GM12878 (cell line): Measurements from ENCODE around the gene SLAMF8. TPM values are rescaled to one million over a fixed set of nuclear protein-coding genes. Genes with fewer than 3 reads are reported as not detected.

Source experiments
- ATAC-seq: fragments of 200-7000 bp; cut with Tn5 transposase; 3 replicates; pipeline ENCODE4 v1.9.1; 2020; ENCODE audit warnings: mild to moderate bottlenecking, moderate library complexity
- BruUV-seq: library from RNA; stranded (reverse); fragments of 400-500 nt; replicated peaks from 2 replicates; lab custom pipeline; 2021; lab: Mats Ljungman, UMichigan
- CTCF ChIA-PET: fragments of 300-600 bp; sonication (Branson Sonifier 250); formaldehyde crosslinking; extraction: SDS; loops from one replicate; lab custom pipeline; 2021; ENCODE audit warnings: inconsistent platforms; lab: Yijun Ruan, JAX
- POLR2A ChIA-PET: fragments of 350-600 bp; formaldehyde crosslinking; extraction: SDS; loops from one replicate; lab custom pipeline; 2021; ENCODE audit warnings: inconsistent platforms; lab: Charles Lee
- RAD21 ChIA-PET: fragments of 300-600 bp; sonication (Branson Sonifier 250); formaldehyde crosslinking; loops from one replicate; lab custom pipeline; 2023; ENCODE audit warnings: antibody characterized with exemption; ENCODE audit not compliant: unreplicated experiment; lab: Charles Lee
- SMC1A ChIA-PET: fragments of 300-600 bp; sonication (Branson Sonifier 250); formaldehyde crosslinking; loops from one replicate; lab custom pipeline; 2023; ENCODE audit not compliant: unreplicated experiment, uncharacterized antibody; lab: Charles Lee
- DNase-seq: peaks from one replicate; pipeline ENCODE4 v3.0.0-alpha.2; 2011; ENCODE audit warnings: low read depth, low spot score
- FAIRE-seq: peaks from 3 replicates; lab custom pipeline; 2011; peaks lifted over from hg19 to GRCh38; lab: Jason Lieb, UNC
- H2AFZ ChIP-seq: 2 replicates; pipeline ENCODE4 v1.6.0; 2011; ENCODE audit warnings: low read depth, low read length, control low read depth; ENCODE audit not compliant: control insufficient read depth
- H3K27ac ChIP-seq: 2 replicates; pipeline ENCODE4 v1.5.1; 2011; ENCODE audit warnings: control low read depth; ENCODE audit not compliant: control insufficient read depth, insufficient read depth
- H3K27me3 ChIP-seq, 2 experiments: replicated peaks in 1 of 2; 2 replicates each; pipeline versions ENCODE4 v1.6.0 to v1.6.1; 2011; ENCODE audit warnings: low read length in 1 of 2; ENCODE audit not compliant: control insufficient read depth in 2 of 2, insufficient read depth in 2 of 2
- H3K36me3 ChIP-seq, 2 experiments: 2 replicates each; pipeline ENCODE4 v1.5.1; 2011; ENCODE audit warnings: low read length in 1 of 2; ENCODE audit not compliant: control insufficient read depth in 2 of 2, insufficient read depth in 2 of 2
- H3K4me1 ChIP-seq: 2 replicates; pipeline ENCODE4 v1.6.1; 2011; ENCODE audit warnings: mild to moderate bottlenecking, low read length, moderate library complexity, mixed read lengths; ENCODE audit not compliant: control insufficient read depth, insufficient read depth
- H3K4me2 ChIP-seq: 2 replicates; pipeline ENCODE4 v1.6.0; 2011; ENCODE audit warnings: control low read depth; ENCODE audit not compliant: control insufficient read depth, insufficient read depth
- H3K4me3 ChIP-seq: fragments of 200-600 bp; sonication (generic); 2 replicates; pipeline ENCODE4 v1.5.1; 2016
- H3K79me2 ChIP-seq: 2 replicates; pipeline ENCODE4 v1.6.0; 2011; ENCODE audit warnings: low read length; ENCODE audit not compliant: control insufficient read depth, insufficient read depth
- H3K9ac ChIP-seq: 2 replicates; pipeline ENCODE4 v1.8.0; 2011; ENCODE audit warnings: low read length, control low read depth, mixed read lengths; ENCODE audit not compliant: control insufficient read depth, insufficient read depth
- H3K9me3 ChIP-seq: replicated peaks from 3 replicates; pipeline ENCODE4 v1.5.1; 2011; ENCODE audit warnings: mild to moderate bottlenecking, low read length; ENCODE audit not compliant: control insufficient read depth, insufficient read depth
- H4K20me1 ChIP-seq: 2 replicates; pipeline ENCODE4 v1.6.0; 2011; ENCODE audit not compliant: control insufficient read depth, insufficient read depth
- CBX5 ChIP-seq: sonication (generic); IDR thresholded peaks from 2 replicates; pipeline ENCODE4 v1.6.1; 2016; ENCODE audit warnings: low read depth, moderate library complexity, mild to moderate bottlenecking, inconsistent platforms
- CEBPB ChIP-seq, 2 experiments: fragments of 150-350 bp in 1 of 2; IDR thresholded peaks; 2 replicates each; pipeline ENCODE4 v1.6.1; 2012 to 2014; ENCODE audit warnings: low read depth in 2 of 2, low read length in 2 of 2, borderline replicate concordance in 1 of 2, inconsistent platforms in 1 of 2
- CREB1 ChIP-seq: IDR thresholded peaks from 2 replicates; pipeline ENCODE4 v1.6.1; 2012; ENCODE audit warnings: low read depth, mild to moderate bottlenecking, inconsistent platforms
- ESRRA ChIP-seq: IDR thresholded peaks from 2 replicates; pipeline ENCODE4 v1.6.1; 2012; ENCODE audit warnings: mild to moderate bottlenecking, low read length, improper control_type of control experiment
- FOXM1 ChIP-seq: IDR thresholded peaks from 2 replicates; pipeline ENCODE4 v1.6.1; 2012; ENCODE audit warnings: low read depth, mild to moderate bottlenecking, inconsistent platforms, low read length, moderate library complexity
- HDGF ChIP-seq: fragments of 450-650 bp; IDR thresholded peaks from 2 replicates; pipeline ENCODE4 v1.6.1; 2016; ENCODE audit warnings: antibody characterized with exemption
- JUND ChIP-seq: IDR thresholded peaks from 2 replicates; pipeline ENCODE4 v1.6.1; 2012; ENCODE audit warnings: low read depth, mild to moderate bottlenecking, low read length, improper control_type of control experiment, moderate library complexity
- MTA3 ChIP-seq: IDR thresholded peaks from 2 replicates; pipeline ENCODE4 v1.6.1; 2012; ENCODE audit warnings: low read length, inconsistent platforms, borderline replicate concordance
- NFYB ChIP-seq: IDR thresholded peaks from 2 replicates; pipeline ENCODE4 v1.6.1; 2011; ENCODE audit warnings: low read depth, mild to moderate bottlenecking, low read length, improper control_type of control experiment, moderate library complexity; ENCODE audit not compliant: insufficient read depth
- POU2F2 ChIP-seq: IDR thresholded peaks from 3 replicates; pipeline ENCODE4 v1.6.1; 2011; ENCODE audit warnings: low read depth, mild to moderate bottlenecking, low read length, borderline replicate concordance
- SMAD5 ChIP-seq: IDR thresholded peaks from 2 replicates; pipeline ENCODE4 v1.6.1; 2016; ENCODE audit warnings: antibody characterized with exemption, low read depth
- SMC3 ChIP-seq: IDR thresholded peaks from 2 replicates; pipeline ENCODE4 v1.6.1; 2011; ENCODE audit warnings: low read length, improper control_type of control experiment, borderline replicate concordance
- SPI1 ChIP-seq: IDR thresholded peaks from 2 replicates; pipeline ENCODE4 v1.6.1; 2011; ENCODE audit warnings: low read depth, mild to moderate bottlenecking, low read length, moderate library complexity, borderline replicate concordance; ENCODE audit not compliant: insufficient read depth
- ZNF24 ChIP-seq: fragments of 450-650 bp; IDR thresholded peaks from 2 replicates; pipeline ENCODE4 v1.6.1; 2017; ENCODE audit warnings: antibody characterized with exemption, mild to moderate bottlenecking
- ZZZ3 ChIP-seq: IDR thresholded peaks from 2 replicates; pipeline ENCODE4 v1.6.1; 2011; ENCODE audit warnings: low read depth; ENCODE audit not compliant: control insufficient read depth, insufficient read length
- WGBS: methylation state at CpG from one replicate; pipeline ENCODE4 v1.1.6; 2016; ENCODE audit warnings: low lambda C conversion rate; ENCODE audit not compliant: insufficient replicate concordance, insufficient coverage; ENCODE audit errors: missing lambda C conversion rate; 5-methylcytosine and 5-hydroxymethylcytosine counted together
- in situ Hi-C: fragments of 300-500 bp; cut with MboI; formaldehyde crosslinking; loops from 9 replicates; pipeline ENCODE4 v1.14.3; 2018; ENCODE audit warnings: mixed read lengths
- intact Hi-C: fragments of 100-400 bp; cut with micrococcal nuclease; formaldehyde crosslinking; loops from one replicate; pipeline ENCODE4 v1.14.2; 2022; ENCODE audit not compliant: unreplicated experiment
- polyA plus RNA-seq, 11 experiments: library from polyadenylated mRNA; depleted of rRNA in 4 of 11; unstranded in 6 of 11; stranded (reverse) in 5 of 11; fragments of >200 nt; fragmentation: Nextera tagmentation in 4 of 11; fragmentation: Illumina TruSeq in 1 of 11; extraction: Ambion mirVana in 4 of 11; extraction: Trizol in 1 of 11; gene quantifications; 1 replicate in 1 of 11; 2 replicates in 10 of 11; pipeline versions ENCODE4 v1.2.1 to v1.2.3, GENCODE V29; 2011 to 2016; ENCODE audit warnings: inconsistent platforms in 2 of 11, missing spikeins in 2 of 11, low read depth in 1 of 11
- total RNA-seq, 4 experiments: library from RNA; depleted of rRNA in 3 of 4; stranded (reverse); fragments of >200 nt in 3 of 4; fragmentation: Illumina TruSeq in 1 of 4; extraction: Trizol in 1 of 4; gene quantifications; 2 replicates each; pipeline versions ENCODE4 v1.2.1 to v1.2.3, GENCODE V29; 2013 to 2021
- TF ChIP-seq, protein P1 (sequence below): fragments of 450-650 bp; IDR thresholded peaks from 2 replicates; pipeline ENCODE4 v1.6.1; 2014; ENCODE audit warnings: mild to moderate bottlenecking
- TF ChIP-seq, protein P2 (sequence below): fragments of 450-650 bp; IDR thresholded peaks from 2 replicates; pipeline ENCODE4 v1.6.1; 2016; ENCODE audit warnings: mild to moderate bottlenecking
- TF ChIP-seq, protein P3 (sequence below): fragments of 450-650 bp; IDR thresholded peaks from 2 replicates; pipeline ENCODE4 v1.6.1; 2017; ENCODE audit warnings: low read depth, mild to moderate bottlenecking, moderate library complexity
- TF ChIP-seq, protein P4 (sequence below): fragments of 450-650 bp; IDR thresholded peaks from 2 replicates; pipeline ENCODE4 v1.6.1; 2018; ENCODE audit warnings: mild to moderate bottlenecking, low read depth, moderate library complexity; ENCODE audit not compliant: partially characterized antibody

SLAMF8 gene
- total and polyA plus RNA-seq, 10 of the 15 experiments (the other 5 are each of a cell fraction or from before 2014, with no cell fraction given) = 0.04 to 0.69 (median 0.10) TPM; not detected in 3

DNA sequence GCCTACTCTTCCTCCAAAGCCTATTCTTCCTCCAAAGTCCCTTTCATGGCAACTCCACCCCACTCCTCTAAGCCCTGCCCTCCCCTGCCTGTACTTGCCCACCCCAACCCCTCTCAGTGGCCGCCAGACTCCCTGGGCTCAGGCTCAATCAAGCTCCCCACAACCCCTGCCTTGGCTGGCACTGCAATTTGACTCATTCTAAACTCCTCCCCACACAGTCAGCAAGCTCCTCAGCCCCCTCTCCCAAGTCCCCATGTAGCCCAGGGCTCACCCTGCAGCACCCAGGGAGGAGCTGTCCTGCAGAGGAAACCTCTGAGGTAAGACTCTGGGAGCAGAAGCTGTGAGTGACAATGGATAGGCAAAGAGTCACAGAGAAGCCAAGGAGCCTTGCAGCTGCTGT, 39.4 kb downstream of the SLAMF8 start:
- in situ Hi-C loops = no loop called here
- FAIRE-seq (no peak), ATAC-seq (no peak), DNase-seq (no peak)
- Histone ChIP-seq H4K20me1 (no peaks in the 10 kb centered on the region), H3K36me3 (no peaks in the 10 kb centered on the region), H3K4me1 (no peaks in the 10 kb centered on the region), H3K9ac (no peak overlapping the region), H3K79me2 (no peaks in the 10 kb centered on the region), H3K4me3 (no peak overlapping the region), H3K27me3 (peaks cover 3 to 6% of the 10 kb centered on the region in 2 experiments; a peak in 3 of 4 replicates), H3K27ac (no peak overlapping the region), H3K9me3 (no peaks in the 10 kb centered on the region), H2AFZ (no peak overlapping the region), H3K4me2 (no peak overlapping the region)
- SMC1A ChIA-PET = no interaction called here
- WGBS = no CpG with 5 or more reads among the region's 1 CpG
- BruUV-seq = no TSS peak
- CTCF ChIA-PET = interaction anchor here (1.6 kb wide), 1 partner anchor 25 kb away, joined by 3 read pairs; no protein-coding TSS in a partner anchor
- intact Hi-C loops = no loop called here
- POLR2A ChIA-PET = interaction anchor here (0.5 kb wide), 1 partner anchor 256 kb away, joined by 3 read pairs; no protein-coding TSS in a partner anchor
- RAD21 ChIA-PET = no interaction called here
- no peak for TF ChIP-seq SMC3
- no peak for TF ChIP-seq MTA3
- no peak for TF ChIP-seq CEBPB (IDR thresholded peaks at IDR 0.05; ENCODE audit: borderline replicate concordance in 1 of 2, low read depth in 2 of 2, low read length in 2 of 2)
- no peak for TF ChIP-seq CBX5
- no peak for TF ChIP-seq CREB1
- TF ChIP-seq JUND = no peak
- no peak for TF ChIP-seq POU2F2
- TF ChIP-seq SMAD5 = no peak
- TF ChIP-seq ZZZ3 = no peak
- no peak for TF ChIP-seq FOXM1
- no peak for TF ChIP-seq ESRRA
- TF ChIP-seq, protein P1, sequence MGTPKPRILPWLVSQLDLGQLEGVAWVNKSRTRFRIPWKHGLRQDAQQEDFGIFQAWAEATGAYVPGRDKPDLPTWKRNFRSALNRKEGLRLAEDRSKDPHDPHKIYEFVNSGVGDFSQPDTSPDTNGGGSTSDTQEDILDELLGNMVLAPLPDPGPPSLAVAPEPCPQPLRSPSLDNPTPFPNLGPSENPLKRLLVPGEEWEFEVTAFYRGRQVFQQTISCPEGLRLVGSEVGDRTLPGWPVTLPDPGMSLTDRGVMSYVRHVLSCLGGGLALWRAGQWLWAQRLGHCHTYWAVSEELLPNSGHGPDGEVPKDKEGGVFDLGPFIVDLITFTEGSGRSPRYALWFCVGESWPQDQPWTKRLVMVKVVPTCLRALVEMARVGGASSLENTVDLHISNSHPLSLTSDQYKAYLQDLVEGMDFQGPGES = no peak
- TF ChIP-seq, protein P2, sequence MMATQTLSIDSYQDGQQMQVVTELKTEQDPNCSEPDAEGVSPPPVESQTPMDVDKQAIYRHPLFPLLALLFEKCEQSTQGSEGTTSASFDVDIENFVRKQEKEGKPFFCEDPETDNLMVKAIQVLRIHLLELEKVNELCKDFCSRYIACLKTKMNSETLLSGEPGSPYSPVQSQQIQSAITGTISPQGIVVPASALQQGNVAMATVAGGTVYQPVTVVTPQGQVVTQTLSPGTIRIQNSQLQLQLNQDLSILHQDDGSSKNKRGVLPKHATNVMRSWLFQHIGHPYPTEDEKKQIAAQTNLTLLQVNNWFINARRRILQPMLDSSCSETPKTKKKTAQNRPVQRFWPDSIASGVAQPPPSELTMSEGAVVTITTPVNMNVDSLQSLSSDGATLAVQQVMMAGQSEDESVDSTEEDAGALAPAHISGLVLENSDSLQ = no peak
- no peak for TF ChIP-seq SPI1
- TF ChIP-seq, protein P3, sequence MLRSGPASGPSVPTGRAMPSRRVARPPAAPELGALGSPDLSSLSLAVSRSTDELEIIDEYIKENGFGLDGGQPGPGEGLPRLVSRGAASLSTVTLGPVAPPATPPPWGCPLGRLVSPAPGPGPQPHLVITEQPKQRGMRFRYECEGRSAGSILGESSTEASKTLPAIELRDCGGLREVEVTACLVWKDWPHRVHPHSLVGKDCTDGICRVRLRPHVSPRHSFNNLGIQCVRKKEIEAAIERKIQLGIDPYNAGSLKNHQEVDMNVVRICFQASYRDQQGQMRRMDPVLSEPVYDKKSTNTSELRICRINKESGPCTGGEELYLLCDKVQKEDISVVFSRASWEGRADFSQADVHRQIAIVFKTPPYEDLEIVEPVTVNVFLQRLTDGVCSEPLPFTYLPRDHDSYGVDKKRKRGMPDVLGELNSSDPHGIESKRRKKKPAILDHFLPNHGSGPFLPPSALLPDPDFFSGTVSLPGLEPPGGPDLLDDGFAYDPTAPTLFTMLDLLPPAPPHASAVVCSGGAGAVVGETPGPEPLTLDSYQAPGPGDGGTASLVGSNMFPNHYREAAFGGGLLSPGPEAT = no peak
- TF ChIP-seq, protein P4, sequence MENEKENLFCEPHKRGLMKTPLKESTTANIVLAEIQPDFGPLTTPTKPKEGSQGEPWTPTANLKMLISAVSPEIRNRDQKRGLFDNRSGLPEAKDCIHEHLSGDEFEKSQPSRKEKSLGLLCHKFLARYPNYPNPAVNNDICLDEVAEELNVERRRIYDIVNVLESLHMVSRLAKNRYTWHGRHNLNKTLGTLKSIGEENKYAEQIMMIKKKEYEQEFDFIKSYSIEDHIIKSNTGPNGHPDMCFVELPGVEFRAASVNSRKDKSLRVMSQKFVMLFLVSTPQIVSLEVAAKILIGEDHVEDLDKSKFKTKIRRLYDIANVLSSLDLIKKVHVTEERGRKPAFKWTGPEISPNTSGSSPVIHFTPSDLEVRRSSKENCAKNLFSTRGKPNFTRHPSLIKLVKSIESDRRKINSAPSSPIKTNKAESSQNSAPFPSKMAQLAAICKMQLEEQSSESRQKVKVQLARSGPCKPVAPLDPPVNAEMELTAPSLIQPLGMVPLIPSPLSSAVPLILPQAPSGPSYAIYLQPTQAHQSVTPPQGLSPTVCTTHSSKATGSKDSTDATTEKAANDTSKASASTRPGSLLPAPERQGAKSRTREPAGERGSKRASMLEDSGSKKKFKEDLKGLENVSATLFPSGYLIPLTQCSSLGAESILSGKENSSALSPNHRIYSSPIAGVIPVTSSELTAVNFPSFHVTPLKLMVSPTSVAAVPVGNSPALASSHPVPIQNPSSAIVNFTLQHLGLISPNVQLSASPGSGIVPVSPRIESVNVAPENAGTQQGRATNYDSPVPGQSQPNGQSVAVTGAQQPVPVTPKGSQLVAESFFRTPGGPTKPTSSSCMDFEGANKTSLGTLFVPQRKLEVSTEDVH = no peak
- TF ChIP-seq HDGF = no peak
- TF ChIP-seq ZNF24 = no peak
- TF ChIP-seq NFYB = no peak
